Adipose tissue (tissue), 3 donors: Measurements from ENCODE around the gene PROK2. TPM values are rescaled to one million over a fixed set of nuclear protein-coding genes. Genes with fewer than 3 reads are reported as not detected.

Experiments used
- H3K27ac ChIP-seq: one replicate; pipeline ENCODE4 v1.5.1; 2013; ENCODE audit warnings: low read depth, low read length
- WGBS, 3 donors: extraction: QIAGEN DNeasy Blood & Tissue Kit; methylation state at CpG; one replicate each; pipeline ENCODE4 v1.1.7; 2013; 5-methylcytosine and 5-hydroxymethylcytosine counted together
- polyA plus RNA-seq, 3 donors: library from polyadenylated mRNA; stranded (reverse); fragments of 200-250 nt; gene quantifications; one replicate each; pipeline ENCODE4 v1.2.3, GENCODE V29; 2013
- donor health status: healthy with polysubstance abuse.
- donor health status: Bipolar disorder and iron deficiency.
- donor health status: healthy.

Gene PROK2
- polyA plus RNA-seq, 3 donors, result 0.23 to 19.0 (median 14.8) TPM

DNA sequence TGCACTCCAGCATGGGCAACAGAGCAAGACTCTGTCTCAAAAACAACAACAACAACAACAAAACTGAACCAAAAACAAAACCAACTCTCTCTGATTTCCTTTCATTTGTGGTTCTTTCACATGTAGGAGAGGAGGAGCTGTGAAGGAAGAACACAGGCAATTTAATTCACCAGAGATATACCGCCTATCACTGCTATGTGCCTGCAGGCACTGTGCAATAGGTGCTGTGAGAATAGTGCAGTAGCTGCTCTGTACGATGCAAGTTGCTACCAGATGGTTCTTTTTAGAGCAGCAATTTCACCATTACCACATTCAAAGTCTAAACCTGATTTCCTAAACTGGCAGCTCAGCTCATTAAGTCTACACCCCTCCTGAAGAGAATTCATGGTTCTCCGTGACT, 11.3 kb upstream of the PROK2 start:
- WGBS, 3 donors, result 85 to 87% (median 86%) methylated on average over 3 of the region's 3 CpGs
- no peak overlapping the region for H3K27ac ChIP-seq

DNA sequence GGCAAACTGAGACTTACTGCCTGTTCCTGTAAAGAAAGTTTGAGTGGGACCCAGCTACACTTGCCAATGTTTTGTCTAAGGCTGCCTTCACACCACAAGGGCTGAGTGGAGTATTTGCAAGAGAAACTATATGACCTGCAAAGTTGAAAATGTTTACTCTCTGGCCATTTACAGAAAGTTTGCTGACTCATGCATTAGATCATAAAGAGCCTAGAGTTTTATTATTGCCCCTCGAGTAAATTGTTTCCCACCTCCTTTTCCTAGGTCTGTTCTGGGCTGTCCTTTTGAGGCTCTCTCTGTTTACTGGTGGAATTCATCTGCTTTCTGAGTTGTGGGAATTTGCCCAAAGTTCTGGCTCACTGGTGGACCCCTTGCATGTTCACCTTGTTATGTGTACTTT, 6.7 kb upstream of the PROK2 start:
- WGBS, 3 donors, result 59 to 86% (median 81%) methylated on average over 1 of the region's 1 CpG
- no peak overlapping the region for H3K27ac ChIP-seq

DNA sequence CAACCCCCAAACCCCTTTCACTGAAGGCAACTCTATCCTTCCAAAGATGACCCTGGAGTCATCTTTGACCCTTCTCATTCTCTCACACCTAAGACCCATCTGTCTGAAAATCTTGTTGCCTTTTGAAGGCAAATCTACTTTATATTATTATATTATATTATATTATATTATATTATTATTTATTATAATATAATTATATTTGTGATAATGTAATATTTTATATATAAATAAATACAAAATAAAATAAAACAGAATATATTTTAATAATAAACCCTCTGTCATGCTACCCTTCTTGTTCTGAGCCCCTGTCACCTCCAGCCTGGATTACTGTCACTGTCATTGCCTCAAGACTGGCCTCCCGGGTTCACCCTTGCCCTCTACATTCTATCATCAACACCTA, 5.0 kb upstream of the PROK2 start:
- WGBS, 3 donors, result 75 to 96% (median 90%) methylated on average over 1 of the region's 1 CpG

DNA sequence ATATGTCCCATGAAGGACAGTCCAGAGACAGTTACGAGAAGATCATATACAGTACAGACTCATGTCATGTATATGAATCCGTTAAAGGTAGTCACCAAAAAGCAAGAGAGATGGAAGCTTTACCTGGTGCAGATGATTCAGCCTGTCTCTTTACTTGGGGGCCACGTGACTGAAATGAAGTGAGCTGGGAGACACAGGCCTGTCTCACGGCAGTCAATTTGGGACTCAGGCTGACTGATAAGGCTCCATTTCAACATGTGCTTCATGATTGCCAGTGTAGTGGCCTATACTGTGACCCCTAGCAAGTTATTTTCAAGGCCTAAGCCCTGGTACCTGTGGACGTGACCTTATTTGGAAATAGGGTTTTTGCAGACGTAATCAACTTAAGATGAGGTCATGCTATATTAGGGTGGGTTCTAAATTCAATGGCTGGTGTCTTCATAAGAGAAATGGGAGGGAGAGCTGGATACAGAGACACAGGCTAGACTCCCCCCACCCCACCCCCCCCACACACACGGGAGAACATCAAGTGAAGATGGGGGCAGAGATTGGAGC, 3.0 kb upstream of the PROK2 start:
- no peak overlapping the region for H3K27ac ChIP-seq
- 90 to 93% (median 91%) methylated on average over 7 of the region's 7 CpGs for WGBS, 3 donors

More for the DNA sequence above, 5.0 kb upstream of the PROK2 start:
- H3K27ac ChIP-seq, result no peak overlapping the region

DNA sequence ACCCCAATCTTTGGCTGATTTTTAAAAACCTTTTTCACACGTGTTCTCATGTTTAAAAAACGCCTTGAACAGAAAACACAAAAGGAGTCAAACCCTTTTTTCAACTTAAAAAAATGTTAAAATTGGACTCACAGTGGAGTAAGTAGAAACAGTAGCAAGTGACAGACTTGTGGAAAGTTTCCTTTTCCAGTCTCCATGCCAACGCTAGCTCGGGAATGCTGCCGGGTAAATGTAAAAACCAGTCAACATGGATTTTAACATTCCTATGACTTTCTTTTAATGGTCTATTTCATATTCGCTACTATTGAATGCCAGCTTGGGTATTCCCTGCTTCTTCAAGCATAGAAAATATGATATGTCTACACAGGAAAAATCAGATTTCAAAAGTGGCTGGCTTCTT, 1.6 kb upstream of the PROK2 start:
- WGBS, 3 donors, result 40 to 64% (median 61%) methylated on average over 6 of the region's 6 CpGs
- H3K27ac ChIP-seq, result peak overlapping the region; percentile 21

DNA sequence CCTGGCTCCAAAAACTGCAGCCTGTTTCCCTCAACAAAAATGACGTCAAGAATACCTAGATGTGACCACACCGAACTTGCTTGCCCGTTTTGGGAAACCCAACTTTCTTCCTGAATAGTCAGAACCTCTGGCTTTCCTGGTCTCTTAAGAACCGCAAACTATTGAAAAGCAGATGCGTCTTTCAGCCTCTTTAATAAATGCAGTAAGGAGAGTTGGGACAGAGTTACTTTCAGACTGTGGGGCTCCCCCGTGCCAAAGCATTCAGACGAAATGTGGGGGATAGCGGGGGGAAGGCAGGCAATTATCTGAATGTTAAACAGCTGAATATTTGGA, 1.2 kb upstream of the PROK2 start:
- 28 to 42% (median 31%) methylated on average over 8 of the region's 8 CpGs for WGBS, 3 donors
- H3K27ac ChIP-seq, result peak overlapping the region; percentile 21

DNA sequence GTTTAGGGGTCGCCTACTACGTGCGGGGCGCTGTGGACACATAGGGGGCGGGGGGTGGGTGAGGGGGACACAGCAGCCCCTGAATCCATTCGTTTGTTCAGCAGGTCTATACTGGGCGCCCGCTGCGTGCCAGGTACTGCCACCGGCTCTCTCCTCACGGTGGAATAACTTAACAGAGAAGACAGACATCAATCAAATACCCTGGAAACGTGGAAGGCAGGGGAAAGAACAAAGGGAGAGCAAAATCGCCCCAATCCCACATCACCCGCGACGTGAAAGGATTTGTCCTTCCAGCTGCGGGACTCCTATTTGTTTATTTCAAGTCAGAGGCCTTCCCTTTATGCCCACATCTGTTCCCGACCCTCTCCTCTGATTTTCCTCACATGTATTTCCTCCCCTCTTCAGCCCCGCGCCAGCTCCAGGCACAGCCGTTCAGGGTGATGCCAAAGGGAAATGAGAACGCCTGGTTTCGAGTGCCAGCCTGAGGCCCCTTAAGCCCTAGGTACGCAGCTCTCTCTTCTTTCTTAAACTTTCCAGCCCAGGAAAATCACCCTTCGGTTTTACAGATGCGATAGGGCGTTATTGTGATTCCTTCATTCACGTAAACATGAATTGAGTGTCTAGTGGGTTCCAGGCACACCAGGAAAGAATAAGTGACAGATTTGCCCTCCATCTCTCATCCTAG, 726 bp upstream of the PROK2 start:
- H3K27ac ChIP-seq, result peak overlapping the region; percentile 21
- 10 to 13% (median 11%) methylated on average over 28 of the region's 28 CpGs for WGBS, 3 donors

DNA sequence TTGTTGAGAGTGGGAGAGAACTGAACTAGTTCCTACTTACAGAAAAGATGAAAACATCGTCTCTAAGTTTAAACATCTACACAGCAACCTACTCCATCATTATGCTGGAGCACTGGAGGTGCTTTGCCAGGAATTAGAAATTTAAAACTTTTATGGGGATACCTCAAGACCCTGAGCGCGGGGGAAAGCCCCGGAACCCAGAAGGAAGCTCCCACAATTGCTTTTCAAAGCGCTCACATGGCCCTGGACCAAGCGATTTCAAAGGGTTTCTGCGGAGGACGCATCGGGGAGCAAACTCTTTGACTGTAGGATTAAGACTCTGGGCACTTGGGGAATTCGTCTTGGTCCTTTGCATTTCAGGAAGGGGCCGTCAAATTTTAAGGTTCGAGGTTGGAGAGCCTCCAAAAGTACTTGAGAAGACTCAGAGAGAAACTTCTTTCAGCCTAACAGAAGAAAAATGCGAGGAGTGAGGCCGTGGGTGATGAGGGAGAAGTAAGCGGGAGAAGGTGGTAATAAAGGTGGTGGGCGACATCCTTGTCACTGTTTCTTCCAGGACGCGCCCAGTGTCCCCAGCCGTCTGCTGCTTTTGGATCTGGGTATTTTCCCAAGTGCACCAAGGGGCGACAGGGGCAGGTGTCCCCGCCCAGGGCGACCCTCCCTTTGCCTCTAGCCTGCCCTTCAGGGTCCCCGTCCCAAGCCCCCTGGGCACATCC, 591 bp downstream of the PROK2 start:
- WGBS, 3 donors, result 4 to 5% (median 4%) methylated on average over 21 to 23 of the region's 23 CpGs
- H3K27ac ChIP-seq, result no peak overlapping the region

DNA sequence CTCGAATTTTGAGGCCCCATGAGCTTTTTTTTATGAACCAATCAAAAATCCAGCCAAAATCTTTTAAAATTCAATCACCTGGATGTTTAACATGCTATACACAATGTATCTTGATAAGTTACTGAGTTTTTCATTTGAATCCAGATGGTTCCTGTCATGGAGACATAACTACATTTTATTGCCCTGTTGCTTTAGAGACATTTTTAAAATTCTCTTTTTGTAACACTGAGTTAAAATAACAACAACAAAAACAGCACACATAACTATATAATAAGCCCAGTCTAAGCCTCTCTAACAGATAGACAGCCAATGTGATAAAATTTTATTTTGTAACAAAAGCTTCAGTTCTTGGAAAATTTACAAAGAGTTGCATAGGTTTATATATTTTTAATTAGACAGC, 1.8 kb downstream of the PROK2 start:
- no peak overlapping the region for H3K27ac ChIP-seq
- 48 to 69% (median 50%) methylated on average over 1 of the region's 1 CpG for WGBS, 3 donors

DNA sequence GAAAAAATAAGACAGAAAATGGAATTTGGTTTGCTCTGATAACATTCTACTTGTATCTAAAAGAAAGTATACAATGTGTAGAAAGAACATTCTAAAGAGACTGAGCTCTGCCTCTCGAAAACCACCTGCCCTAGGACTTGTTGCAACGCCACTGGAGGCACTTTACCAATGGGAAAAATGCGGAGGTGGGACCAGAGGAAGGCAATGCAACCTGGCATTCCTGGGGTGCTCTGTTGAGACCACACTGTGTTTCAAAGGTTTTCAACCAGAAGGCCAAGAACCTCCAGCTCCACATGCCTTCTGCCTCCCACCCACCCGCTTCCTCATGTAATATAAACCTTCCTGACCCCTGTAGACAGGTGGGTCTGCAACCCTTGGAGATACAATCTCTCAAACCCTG, 4.5 kb downstream of the PROK2 start:
- no peak overlapping the region for H3K27ac ChIP-seq
- WGBS, 3 donors, result 57 to 83% (median 73%) methylated on average over 4 of the region's 4 CpGs

DNA sequence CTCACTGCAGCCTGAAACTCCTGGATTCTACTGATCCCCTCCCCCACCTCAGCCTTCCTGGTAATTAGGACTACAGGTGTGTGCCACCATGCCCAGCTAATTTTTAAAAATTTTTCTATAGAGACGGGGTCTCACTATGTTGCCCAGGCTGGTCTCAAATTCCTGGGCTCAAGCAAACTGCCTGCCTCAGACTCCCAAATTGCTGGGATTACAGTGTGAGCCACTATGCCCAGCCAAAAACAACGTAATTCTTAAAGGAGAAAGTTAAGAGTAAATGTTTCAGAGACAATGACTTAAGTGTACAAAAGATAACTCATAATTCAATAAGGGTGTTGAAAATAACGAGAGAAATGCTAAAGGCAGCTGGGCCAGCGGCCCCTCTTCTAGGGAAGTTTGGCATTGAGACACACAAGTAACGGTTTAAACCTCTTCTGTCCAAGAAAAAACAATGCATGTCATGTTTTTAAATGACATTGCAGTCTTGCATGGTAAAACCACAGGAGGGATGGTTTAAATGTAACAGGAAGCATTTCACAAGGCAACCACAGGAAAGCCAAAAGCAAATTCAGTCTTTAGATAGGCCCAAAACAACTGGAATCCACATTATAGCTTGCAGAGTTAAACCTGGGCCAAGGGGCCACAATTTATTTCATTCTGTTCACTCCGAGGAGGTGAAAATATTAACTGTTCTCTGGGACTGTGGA, 5.1 kb downstream of the PROK2 start:
- WGBS, 3 donors, result 52 to 75% (median 58%) methylated on average over 6 of the region's 6 CpGs
- no peak overlapping the region for H3K27ac ChIP-seq

DNA sequence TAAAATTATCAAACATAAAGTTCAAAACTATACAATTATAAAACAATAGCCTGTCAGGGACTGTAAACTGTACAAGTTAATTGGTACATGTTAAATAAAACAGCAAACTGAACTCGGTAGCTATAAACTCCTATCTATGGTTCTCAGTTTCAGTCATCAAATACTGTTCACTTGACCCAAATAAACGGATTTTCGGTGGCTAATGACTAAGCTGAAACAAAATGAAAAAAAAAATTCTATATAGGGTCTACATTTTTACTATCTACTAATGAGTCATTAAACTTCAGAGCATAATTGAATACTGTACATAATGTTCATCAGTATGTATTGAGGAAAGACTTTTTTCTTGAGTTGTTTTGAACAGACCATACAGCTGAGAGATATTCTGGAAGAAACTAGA, 6.6 kb downstream of the PROK2 start:
- H3K27ac ChIP-seq, result no peak overlapping the region
- whole genome bisulfite sequencing, 3 donors, result 76 to 89% (median 81%) methylated on average over 3 of the region's 3 CpGs

DNA sequence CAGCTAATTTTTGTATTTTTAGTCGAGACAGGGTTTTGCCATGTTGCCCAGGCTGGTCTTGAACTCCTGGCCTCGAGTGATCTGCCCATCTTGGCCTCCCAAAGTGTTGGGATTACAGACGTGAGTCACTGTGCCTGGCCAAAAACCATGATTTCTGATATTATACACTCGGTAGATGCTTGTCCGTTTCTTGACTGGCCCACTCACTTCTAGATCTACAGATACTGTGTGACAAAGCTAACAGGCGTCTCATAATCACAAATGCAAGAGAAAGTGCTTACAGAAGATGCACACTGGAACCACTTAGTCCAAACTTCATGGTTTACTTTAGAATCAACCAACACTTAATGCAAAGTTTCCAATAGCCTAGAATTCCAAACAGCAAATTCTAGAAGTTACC, 8.4 kb downstream of the PROK2 start:
- no peak overlapping the region for H3K27ac ChIP-seq
- WGBS, 3 donors, result 61 to 81% (median 79%) methylated on average over 6 of the region's 6 CpGs

DNA sequence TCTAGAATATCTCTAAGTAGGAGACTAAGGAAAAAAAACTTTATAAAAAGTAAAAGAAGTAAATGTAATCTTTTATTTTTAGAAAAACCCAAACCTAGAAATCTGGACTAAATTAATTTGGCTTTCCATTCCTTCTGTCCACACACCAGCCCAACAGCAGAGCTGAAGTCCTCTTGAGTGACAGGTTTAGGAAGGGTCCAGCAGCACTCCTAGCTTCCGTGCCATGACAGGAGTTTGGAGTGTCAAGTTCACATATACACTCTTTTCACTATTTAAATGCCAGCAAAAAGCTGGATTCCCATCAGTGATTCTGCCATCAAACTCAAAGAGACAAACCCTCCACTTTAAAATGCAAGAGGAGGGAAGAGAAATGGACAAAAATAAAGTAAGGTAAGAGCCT, 13.1 kb downstream of the PROK2 start:
- H3K27ac ChIP-seq, result no peak overlapping the region
- 39 to 66% (median 63%) methylated on average over 1 of the region's 1 CpG for WGBS, 3 donors

DNA sequence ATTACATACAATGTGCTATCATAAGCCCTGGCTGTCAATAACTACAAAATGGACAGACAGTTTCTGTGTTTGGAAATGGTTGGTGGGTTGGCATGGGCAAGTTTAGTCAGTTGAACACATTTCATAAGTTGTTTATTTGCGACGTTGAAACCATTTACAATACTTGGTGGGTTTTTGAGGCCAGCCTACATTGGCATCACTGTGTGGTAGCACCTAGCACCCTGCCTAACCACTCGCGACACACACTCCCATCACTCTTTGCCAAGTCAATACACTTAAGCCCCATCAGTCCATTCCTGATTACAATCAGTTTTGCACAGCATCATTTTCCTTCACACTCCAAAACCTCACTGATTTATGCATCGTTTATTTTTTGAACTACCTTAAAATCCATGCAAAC, 13.8 kb downstream of the PROK2 start:
- WGBS, 3 donors, result 65 to 72% (median 69%) methylated on average over 5 of the region's 5 CpGs
- H3K27ac ChIP-seq, result no peak overlapping the region

DNA sequence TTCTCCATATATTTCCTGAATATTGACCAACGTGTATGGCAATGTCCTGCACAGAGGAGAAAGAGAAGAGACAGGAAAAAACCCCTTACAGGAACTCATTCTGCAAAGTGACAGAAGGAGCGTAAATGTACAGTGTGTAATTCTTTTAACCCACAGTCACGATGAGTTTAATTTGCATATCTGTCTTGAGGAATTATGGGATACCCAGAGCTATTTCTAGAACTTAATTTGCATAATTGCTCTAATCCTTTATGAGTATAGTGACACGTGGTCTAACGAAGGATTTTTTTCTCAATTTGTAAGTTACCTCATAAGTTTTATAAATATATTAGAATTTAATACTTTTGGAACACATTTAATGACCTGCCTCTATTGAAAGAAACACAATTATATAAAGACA, 21.5 kb downstream of the PROK2 start:
- no peak overlapping the region for H3K27ac ChIP-seq
- WGBS, 3 donors, result 61 to 70% (median 62%) methylated on average over 5 of the region's 5 CpGs

DNA sequence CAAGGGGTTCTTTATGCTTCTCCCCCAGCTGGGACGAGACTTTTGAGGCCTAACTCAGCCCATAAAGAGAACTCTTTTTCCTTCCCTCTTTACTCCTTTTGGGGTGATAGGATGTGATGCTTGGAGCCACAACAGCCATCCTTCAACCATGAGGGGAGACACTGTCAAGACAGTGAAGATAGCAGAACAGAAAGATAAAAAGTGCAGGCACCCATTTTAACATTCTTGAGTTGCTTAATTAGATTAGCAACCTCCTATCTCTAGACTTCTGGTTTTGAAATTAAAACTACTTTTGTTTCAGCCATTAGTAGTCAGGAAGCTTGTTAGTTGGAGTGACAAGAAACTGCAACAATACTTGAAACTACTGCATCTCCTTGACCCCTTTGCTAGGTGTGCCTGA, 24.8 kb downstream of the PROK2 start:
- 79 to 90% (median 84%) methylated on average over 1 of the region's 1 CpG for WGBS, 3 donors
- H3K27ac ChIP-seq, result no peak overlapping the region

DNA sequence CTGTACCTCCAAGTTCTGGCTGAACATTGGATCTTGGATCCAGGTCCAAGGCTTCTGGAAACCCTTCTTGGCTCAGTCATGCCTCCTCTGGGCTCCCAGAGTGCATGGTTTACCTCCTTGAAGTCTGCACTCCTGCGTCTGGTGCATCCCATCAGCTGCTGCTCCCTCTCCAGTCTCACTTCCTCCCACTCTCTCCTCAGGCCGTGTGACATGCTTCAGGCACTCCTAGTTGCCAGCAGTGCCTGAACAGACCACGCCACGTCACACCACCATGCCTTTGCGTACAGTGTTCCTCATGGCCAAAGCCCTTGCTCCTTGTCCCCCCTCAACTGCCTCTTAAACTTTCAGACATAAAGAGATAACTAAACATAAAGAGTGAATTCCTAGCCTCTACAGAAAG, 25.5 kb downstream of the PROK2 start:
- 62 to 84% (median 75%) methylated on average over 5 of the region's 5 CpGs for WGBS, 3 donors

DNA sequence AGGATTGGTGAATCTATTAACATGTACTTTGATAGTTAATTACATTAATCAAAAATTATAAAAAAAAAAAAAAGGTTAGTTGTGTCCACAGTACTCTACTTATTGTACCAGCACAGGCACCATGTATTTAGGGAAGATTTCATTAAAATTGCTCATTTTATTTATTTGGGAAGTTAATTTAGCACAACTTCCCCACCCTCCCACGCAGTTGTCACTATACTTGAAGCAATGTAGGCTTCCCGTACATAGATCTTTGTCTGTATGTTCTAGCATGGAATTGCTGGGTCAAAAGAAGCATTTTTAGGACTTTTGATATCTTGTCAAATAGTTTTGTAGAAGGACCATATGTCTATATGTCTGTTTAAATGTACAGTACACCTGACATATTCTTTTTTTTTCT, 26.9 kb downstream of the PROK2 start:
- WGBS, 3 donors, result 84 to 90% (median 89%) methylated on average over 2 of the region's 2 CpGs
- H3K27ac ChIP-seq, result no peak overlapping the region

More for the DNA sequence above, 25.5 kb downstream of the PROK2 start:
- no peak overlapping the region for H3K27ac ChIP-seq
